NCI-H1105 (cell line): ENCODE measurements around the gene FBLN2.

ENCODE experiments used
- DNase-seq: peaks from one replicate; lab custom pipeline; 2025; lab: John Stamatoyannopoulos, UW

The FBLN2 gene

DNA sequence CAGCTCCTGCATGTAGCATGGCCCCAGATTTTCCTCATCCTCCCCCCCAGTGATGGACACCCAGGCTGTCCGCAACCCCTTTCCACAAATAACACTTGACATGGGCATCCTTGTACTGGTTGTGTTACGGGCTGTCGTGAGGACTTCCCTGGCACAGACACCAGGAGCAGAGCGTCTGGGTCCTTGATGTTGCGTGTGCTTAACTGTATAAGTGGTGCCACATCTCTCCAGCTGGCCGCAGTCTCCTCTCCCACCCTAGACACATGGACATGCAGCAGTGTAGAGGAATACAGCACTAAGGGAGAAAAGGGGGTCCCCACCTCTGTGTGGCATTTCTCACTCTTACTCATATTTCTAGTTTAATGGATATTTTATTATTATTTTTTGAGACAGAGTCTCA lies 56.6 kb downstream of the FBLN2 start:
- DNase-seq: no peak

DNA sequence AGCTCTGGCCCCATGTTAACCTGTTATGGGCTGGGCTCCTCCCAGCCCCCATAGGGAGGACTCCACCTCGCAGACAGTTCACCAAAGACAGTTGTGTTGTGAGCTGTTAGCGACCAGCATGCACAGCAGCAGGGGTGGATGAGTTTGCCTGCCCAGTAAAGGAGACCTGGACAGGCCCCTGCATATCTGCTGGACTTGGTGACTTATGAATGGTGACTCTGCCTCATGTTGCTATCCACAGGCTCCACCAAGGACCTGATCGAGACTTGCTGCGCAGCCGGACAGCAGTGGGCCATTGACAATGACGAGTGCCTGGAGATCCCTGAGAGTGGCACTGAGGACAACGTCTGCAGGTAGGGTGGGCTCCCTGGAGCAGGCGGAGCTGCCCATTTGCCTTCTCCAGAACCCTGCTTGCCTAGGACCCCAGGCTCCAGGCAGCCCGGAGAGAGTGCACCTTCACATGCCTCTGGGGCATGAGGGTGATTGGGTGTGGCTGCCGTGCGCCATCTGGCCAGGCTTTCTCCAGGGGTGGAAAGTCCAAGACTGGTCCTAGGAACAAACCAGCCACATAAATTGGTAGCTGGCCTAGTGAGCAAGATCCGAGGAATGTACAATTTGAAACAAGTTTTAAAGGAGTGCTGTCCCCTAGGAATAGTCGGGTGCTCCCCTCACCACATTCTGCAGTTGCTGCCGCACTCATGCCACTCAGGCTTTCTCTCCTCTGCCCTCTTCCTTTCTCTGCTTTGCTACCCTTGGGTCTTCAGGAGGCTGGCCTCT lies 59.1 kb downstream of the FBLN2 start:
- no peak for DNase-seq

DNA sequence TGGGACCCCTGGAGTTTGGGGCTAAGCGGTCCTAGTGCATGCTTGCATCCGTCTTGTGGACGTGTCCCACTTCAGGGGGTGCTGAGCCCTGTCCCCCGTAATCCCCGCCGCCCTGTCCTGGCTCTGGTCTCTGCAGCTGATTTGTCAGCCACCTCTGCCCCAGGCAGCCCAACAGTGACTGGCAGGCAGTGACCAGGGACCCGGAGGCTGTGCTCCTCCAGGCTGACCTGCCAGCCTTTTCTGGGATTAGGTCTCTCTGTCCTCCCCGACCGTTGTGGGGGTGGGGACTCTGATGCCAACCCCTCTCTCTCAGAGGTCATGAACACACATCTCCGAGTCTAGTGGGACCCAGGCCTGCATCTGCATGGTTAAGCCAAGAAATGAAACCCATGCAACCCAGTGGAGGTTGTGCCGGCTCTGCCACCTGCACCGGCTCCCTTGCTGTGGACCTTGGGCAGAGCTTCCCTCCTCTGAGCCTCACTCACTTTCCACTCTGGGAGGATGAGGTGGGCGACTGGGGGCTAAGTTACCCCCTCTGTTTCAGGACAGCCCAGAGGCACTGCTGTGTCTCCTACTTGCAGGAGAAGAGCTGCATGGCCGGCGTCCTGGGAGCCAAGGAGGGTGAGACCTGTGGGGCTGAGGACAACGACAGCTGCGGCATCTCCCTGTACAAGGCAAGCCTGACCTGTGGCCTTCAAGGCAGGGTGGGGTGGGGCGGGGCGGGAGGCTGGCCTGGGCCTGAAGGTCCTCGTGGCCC lies 60.2 kb downstream of the FBLN2 start:
- no peak for DNase-seq

DNA sequence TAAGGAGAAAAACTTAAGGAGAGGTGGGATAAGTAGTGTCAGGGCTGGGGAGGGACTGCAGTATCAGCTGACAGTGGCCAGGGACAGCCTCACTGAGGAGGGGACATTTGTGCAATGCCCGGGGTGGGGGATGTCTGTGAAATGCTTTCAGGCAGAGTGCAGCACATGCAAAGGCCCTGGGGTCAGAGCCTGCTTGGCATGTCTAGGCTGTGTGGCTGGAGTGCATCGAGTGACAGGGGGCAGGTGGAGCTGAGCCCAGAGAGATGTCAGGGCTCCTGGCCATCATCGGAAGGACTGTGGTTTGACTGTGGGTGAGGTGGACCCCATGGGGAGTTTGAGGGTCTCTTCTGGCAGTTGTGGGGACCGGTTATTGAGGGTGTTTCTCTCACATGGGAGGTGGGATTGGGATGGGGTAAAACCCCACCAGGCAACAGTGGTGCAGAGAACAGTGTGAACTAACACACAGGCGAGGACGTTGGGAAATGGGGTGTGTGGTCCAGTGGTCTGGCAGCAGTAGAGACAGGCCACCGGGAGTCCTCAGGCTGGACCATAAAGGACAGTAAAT lies 61.2 kb downstream of the FBLN2 start:
- no peak for DNase-seq

DNA sequence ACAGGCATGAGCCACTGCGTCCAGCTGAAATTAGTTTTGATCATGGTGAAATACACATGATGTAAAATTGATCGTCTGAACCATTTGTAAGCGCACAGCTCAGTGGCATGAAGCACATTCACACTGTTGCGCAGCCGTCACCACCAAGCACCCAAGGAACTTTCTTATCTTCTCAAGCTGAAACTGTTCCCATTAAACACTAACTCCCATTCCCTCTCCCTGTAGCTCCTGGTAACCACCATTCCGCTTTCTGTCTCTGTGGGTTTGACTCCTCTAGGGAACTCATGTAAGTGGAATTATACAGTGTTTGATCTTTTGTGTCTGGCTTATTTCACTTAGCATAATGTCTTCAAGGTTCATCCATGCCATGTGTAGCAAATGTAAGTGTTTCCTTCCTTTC lies 62.3 kb downstream of the FBLN2 start:
- DNase-seq: no peak

DNA sequence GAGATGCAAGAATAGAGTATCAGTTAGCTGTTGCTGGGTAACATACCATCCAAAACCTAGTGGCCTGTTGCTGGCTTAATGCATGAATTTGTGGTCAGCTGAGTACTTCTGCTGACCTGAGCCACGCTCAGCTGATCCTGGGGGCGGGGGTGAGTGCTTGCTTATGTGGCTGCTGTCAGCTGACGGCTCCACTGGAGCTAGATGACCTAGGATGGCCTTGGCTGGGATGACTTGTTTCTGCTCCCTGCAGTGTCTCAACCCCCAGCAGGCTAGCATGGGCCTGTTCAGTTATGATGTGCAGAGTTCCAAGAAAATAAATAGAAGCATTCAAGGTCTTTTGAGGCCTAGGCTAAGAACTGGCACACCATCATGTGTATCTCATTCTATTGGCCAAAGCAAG lies 63.9 kb downstream of the FBLN2 start:
- no peak for DNase-seq

DNA sequence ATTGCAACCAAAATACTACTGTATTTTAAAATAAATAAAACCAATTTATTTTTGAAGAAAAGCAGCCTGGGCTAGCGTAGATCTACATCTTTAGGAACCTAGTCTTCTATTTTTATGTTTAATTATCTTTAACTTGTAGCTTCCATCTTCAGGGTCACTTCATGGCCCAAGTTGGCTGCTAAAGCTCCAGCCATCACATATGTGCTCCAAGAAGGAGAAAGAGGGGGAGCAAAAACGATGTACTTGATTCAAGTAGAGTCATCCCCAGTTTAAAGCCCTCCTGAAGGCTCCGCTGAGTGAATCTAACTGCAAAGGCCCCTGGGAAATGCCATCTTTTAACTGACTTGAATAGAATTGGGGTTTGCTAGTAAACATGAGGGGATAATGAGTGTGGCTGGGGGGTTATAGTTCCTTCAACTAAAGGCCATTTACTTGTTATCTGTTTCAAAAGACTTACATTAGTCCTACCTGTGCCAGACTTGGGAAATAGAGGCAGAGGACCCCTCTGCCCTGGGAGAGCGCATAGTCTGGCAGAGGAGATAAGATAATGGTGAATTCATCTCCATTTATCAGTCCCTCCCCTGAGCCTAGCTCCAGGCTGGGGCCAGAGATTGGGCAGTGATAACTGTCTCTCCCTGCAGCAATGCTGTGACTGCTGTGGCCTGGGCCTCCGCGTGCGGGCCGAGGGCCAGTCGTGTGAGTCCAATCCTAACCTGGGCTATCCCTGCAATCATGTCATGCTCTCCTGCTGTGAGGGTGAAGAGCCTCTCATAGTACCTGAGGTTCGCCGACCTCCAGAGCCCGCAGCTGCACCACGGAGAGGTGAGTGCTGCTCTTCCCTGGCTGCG lies 64.6 kb downstream of the FBLN2 start:
- no peak for DNase-seq

DNA sequence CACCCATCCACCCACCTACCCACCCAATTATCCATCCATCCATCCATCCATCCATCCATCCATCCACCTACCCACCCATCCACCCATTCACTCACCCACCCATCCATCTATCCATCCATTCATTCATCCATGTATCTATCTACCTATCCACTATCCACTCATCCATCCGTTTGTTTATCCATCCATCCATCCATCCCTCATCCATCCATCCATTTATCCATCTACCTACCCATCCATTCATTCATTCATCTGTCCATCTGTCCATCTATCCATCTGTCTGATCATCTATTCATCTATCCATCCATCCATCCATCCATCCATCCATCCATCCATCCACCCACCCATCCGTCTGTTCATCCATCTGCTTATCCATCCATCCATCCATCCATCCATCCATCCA lies 65.7 kb downstream of the FBLN2 start:
- no peak for DNase-seq

DNA sequence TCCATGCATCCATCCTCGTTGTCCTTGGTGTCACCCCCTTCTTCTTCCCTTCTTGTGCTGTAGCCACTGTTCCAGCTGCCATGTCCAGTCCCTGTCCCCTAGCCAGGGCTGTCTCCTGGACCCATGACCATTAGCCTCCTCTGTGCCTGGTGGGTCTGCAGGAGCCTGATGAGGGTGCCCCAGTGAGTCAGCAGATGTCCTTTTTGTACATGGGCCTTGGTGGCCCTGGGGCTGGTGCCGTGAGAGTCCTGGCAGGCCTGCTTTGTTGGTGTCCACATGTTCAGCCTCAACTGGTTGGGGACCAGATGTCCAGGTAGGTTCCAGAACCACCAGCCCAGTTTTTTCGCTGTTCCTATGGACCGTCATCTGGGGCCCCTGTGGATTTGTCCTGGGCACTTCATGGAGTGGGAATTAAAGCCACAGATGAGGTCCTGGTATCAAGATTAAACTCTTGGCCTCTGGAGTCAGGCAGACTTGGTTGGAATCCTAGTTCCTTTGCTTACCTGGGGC lies 66.1 kb downstream of the FBLN2 start:
- no peak for DNase-seq

DNA sequence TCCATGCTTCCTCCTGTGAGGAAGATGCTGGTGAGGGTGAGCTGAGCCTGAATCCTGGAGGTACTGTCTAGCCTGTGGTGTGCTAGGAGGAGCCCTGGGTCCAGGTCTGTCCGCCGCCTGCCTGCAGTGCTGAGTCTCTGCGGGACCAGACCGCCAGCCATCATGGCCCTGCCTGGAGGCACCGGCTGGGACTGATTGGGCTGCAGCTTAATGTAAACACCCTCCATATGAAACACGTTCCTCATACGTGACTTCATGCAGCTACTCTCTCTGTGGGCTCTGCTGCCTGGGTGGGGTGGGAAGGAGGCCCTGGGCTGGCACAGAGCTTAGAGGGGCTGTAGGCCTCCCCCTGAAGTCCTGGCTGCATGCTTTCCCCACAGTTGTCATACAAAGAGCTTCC lies 67.4 kb downstream of the FBLN2 start:
- no peak for DNase-seq

DNA sequence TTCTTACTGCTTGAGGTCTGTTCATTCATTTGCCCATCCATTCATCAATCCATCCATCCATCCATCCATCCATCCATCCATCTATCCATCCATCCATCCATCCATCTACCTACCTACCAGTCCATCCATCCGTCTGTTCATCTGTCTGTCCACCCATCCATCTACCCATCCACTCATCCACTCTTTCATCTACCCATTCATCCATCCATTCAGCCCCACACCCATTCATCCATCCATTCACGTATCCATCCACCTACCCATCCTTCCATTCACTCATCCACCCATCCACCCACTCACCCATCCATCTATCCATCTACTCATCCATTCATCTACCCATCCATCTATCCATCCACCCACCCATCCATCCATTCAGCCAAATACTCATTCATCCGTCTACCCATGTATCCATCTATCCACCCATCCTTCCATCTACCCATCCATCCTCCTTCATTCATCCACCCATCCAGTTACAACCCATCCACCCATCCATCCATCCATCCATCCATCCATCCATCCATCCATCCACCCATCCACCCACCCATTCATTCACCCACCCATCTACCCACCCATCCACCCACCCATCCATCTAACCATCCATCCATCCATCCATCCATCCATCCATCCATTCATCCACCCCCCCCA lies 68.3 kb downstream of the FBLN2 start:
- no peak for DNase-seq

DNA sequence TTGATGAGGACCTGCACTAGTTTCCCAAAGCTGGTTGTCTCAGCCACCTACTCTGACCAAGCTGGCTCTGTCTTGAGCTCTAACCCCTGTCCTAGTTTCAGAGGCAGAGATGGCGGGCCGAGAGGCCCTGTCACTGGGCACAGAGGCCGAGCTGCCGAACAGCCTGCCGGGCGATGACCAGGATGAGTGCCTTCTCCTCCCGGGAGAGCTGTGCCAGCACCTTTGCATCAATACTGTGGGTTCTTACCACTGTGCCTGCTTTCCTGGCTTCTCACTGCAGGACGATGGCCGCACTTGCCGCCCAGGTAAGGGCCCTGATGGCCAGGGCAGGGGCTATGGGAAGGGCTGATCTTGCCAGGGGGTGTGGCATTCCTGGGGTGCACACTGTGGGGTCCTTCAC lies 69.1 kb downstream of the FBLN2 start:
- DNase-seq: no peak

DNA sequence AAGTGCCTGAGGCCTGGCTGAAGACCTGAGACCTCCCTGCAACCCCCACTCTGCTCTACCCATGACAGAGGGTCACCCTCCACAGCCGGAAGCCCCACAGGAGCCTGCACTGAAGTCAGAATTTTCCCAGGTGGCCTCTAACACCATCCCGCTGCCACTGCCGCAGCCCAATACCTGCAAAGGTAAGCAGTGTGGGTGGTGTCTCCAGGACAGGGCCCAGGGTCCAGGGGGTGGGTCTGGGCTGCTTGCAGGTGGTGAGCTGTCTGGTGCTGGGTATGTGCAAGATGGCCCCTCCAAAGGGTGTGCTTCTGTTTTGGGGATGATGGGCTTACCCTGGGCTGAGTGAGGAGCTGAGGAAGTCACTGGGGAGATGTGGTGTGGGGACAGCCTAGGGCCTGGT lies 69.9 kb downstream of the FBLN2 start:
- no peak for DNase-seq

DNA sequence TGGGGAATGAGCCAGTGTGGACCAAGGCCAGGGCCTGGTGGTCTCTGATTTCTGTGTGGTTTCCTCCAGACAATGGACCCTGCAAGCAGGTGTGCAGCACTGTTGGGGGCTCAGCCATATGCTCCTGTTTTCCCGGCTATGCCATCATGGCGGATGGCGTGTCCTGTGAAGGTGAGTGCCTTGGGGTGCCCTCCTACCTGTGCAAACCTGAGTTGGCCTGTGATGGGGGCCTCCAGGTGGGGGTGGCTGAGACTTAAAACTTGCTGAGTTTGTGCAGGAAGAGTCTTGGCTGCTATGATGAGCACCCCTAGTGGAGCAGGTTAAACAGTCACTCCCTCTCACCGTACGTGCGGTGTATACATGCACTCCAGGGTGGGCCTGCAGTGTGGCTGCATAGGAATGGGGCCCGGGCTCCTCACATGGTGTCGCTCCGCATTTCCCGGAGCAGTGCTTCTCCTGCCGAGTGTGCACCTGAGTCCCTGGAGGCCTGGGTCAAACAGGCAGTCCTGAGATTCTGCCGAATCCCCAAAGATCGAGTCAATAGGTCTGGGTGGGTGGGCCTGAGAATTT lies 70.8 kb downstream of the FBLN2 start:
- DNase-seq: no peak

DNA sequence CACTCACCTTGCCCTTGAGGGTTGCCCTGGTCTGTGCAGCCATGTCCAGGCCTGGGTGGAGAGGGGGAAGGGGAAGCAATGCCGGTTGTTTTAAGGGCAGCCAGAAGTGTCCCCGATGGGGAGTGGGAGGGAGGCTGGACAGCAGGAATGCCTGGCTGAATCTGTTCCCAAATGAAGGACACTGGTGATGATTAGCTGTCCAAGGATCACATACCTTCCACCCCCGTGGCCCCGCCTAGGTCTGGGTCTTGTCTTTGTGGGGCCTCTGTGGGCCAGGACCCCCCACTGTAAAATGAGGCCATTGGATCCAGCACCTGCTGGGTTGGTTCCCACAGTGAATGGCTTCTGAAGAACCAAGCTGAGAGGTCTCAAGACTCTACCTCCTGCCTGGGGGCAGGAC lies 71.4 kb downstream of the FBLN2 start:
- no peak for DNase-seq

DNA sequence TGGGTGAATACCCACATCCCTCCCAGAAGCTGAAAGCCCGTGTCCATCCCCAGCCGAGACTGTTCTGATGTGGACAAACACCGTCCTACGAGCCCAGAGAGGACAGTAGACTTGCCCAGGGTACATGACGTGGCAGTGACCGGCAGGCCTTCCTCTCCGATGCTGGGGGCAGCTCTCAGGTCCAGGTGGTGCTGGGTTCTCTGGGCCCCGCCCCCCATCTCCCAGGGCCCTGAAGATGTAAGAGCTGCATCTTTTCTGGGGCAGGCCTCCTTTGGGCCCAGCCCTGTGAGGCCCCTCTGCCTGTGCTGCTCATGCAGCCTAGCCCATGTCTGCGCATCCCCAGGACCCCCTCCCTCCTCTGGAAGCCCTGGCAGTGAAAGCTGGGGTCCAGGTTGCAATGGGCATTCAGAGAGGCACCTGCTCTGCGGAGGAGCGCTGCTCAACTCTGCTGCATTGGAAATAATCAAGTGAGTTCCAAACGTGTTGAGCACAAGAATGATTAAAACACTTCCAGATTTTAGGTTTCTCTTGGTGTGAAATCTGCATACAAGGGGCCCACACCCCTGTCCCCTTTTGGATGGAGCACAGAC lies 71.9 kb downstream of the FBLN2 start:
- DNase-seq: no peak

DNA sequence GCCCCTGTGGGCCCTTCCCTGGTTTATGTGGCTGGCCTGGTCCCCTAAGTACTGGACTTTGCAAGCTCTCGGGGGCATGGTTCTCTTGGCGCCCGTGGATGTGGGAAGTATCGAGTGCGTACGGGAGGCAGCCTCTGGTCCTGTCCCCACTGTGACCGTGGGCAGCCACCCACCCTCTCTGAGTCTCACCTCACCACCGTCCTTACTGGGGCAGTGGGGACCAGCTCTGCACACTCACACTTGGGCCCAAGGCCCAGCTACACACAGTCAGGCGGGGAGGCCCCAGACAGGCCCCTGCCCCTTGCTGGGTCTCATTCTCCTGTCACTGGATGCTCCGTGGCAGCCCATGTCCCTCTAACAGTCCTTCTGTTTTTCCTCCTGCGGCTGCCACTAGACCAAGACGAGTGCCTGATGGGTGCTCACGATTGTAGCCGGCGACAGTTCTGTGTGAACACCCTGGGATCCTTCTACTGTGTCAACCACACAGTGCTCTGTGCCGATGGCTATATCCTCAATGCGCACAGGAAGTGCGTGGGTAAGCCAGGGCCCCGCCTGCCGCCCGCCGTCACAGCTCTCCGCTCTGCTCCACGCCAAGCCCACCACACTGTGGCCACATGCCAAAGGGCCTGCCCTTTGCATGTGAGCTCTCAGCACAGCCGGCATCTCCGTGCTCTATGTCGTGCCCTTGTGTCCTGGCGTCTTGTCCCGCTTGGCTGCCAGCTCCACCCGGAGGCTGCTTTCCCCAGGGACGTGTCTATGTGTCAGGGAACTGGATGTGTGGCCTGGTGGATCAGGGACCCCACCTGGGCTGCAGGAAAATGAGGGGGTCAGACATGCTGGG lies 72.7 kb downstream of the FBLN2 start:
- DNase-seq: no peak

DNA sequence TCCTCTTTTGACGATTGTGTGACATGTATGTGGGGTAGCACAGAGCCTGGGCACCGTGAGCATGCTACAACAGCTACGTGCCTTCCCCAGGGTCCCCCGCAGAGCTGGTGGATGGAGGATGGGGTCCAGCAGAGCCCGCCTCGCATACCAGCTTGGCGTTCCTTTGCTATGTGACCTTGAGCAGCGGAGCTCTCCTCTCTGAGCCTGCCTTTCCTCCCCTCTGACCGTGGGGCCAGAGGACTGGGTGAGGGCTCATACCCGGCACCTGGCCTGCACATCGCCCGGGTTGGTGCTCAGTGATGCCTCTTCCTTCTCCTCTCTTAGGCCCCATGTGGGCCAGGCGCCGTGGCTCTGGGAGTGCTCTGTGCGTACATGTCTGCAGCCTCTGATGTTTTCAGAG lies 73.4 kb downstream of the FBLN2 start:
- no peak for DNase-seq

DNA sequence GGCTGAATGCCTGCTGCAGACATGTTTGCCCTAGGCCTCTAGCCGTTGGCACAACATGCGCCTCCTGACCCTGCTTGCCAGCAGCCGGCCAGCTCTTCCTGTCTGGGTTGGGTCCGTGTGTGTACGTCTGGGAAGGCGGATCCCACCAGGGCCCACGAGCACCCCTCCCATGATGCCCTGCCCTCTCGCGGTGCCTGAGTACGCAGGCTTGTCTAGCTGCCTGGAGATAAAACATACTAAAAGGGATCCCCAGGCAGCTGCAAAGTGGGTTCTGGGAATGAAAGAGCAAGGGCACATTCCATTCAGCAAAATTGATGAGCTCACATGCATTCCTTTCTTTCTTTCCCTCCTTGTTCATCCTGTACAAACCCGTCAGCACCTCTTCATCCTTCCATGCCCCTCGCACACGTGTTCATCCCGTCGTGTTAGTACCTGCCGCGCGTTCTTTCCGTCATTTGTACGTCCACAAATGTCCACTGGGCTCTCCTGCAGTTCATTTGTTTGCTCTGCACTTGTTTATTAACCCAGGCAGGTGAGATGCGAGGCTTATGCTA lies 74.3 kb downstream of the FBLN2 start:
- DNase-seq: no peak

DNA sequence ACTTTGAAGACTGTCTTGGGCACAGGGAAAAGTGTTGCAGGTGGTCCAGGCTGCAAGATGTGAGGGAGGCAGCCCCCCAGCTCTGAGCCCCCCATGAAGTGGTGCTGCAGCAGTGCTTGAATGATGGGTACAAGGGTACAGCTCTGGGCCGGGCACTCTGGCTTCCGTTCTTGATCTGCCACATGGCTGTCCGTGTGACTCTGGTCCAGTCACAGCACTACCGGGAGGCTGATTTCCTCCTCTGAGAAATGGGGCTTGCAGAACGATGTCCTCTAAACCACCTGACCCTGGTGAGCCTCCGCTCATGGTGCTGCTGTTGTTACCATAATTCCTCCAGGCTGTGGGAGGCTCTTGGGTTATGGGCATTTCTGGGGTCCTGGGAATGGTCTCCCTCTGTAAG lies 75.1 kb downstream of the FBLN2 start:
- DNase-seq: no peak
